ENCODE data around the gene LCE1B.

LCE1B gene

GRCh38 chr1:152783095-152783494, 28.7 kb upstream of the LCE1B start:
- no peak for TF ChIP-seq CTCF (IDR thresholded peaks at IDR 0.05; ENCODE audit: borderline replicate concordance, insufficient read depth, low read depth, low read length)
- H3K4me3 ChIP-seq (ENCODE audit: low read depth, low read length), result no peak overlapping the region

GRCh38 chr1:152786077-152786476, 25.7 kb upstream of the LCE1B start, which contains the start of gene LCE1E:
TSS of gene LCE1E (plus strand) at chr1:152786257. CDS start at chr1:152787300, 1,043 bp downstream.
- H3K4me3 ChIP-seq (ENCODE audit: low read depth, low read length), result no peak within 1 kb of the TSS
- no peak for TF ChIP-seq CTCF (IDR thresholded peaks at IDR 0.05; ENCODE audit: borderline replicate concordance, insufficient read depth, low read depth, low read length)

GRCh38 chr1:152795686-152796085, 16.1 kb upstream of the LCE1B start:
- TF ChIP-seq CTCF (IDR thresholded peaks at IDR 0.05; ENCODE audit: borderline replicate concordance, insufficient read depth, low read depth, low read length), result no peak
- no peak overlapping the region for H3K4me3 ChIP-seq (ENCODE audit: low read depth, low read length)

GRCh38 chr1:152796421-152796820, 15.3 kb upstream of the LCE1B start, which contains the start of gene LCE1D:
TSS of gene LCE1D (plus strand) at chr1:152796721. CDS start at chr1:152797795, 1,074 bp downstream.
- TF ChIP-seq CTCF (IDR thresholded peaks at IDR 0.05; ENCODE audit: borderline replicate concordance, insufficient read depth, low read depth, low read length), result no peak
- H3K4me3 ChIP-seq (ENCODE audit: low read depth, low read length), result no peak within 1 kb of the TSS

GRCh38 chr1:152801333-152801732, 10.4 kb upstream of the LCE1B start:
- TF ChIP-seq CTCF (IDR thresholded peaks at IDR 0.05; ENCODE audit: borderline replicate concordance, insufficient read depth, low read depth, low read length), result no peak
- H3K4me3 ChIP-seq (ENCODE audit: low read depth, low read length), result no peak overlapping the region

- no peak for TF ChIP-seq CTCF (IDR thresholded peaks at IDR 0.05; ENCODE audit: borderline replicate concordance, insufficient read depth, low read depth, low read length)
- no peak within 1 kb of the TSS for H3K4me3 ChIP-seq (ENCODE audit: low read depth, low read length)
Observed at GRCh38 chr1:152806576-152806975, 5.2 kb upstream of the LCE1B start, which contains the start of gene LCE1C. TSS of gene LCE1C (minus strand) at chr1:152806651. CDS start at chr1:152805478, 1,173 bp downstream.

- no peak for TF ChIP-seq CTCF (IDR thresholded peaks at IDR 0.05; ENCODE audit: borderline replicate concordance, insufficient read depth, low read depth, low read length)
- no peak overlapping the region for H3K4me3 ChIP-seq (ENCODE audit: low read depth, low read length)
Observed at GRCh38 chr1:152811050-152811449, 721 bp upstream of the LCE1B start.
